HL-60 (cell line): ENCODE results near the gene FLAD1.

Experiments used
- DNase-seq, 2 experiments: peaks; one replicate each; pipeline ENCODE4 v3.0.0-alpha.2; 2010 to 2020; ENCODE audit warnings: low read depth in 1 of 2, low spot score in 1 of 2
- H3K27ac ChIP-seq: fragments of 250-450 bp; sonication (Bioruptor Pico); replicated peaks from 2 replicates; pipeline ENCODE4 v1.5.1; 2020; ENCODE audit warnings: mild to moderate bottlenecking, moderate library complexity
- H3K27me3 ChIP-seq: fragments of 250-450 bp; sonication (Bioruptor Pico); 2 replicates; pipeline ENCODE4 v1.5.1; 2021; ENCODE audit warnings: mild to moderate bottlenecking, moderate library complexity; ENCODE audit not compliant: insufficient read depth, poor library complexity, severe bottlenecking
- H3K4me3 ChIP-seq: replicated peaks from 2 replicates; pipeline ENCODE4 v1.5.1; 2011; ENCODE audit warnings: mild to moderate bottlenecking, control low read depth, low read length; ENCODE audit not compliant: insufficient read depth
- CTCF ChIP-seq: IDR thresholded peaks from one replicate; pipeline ENCODE4 v1.5.1; 2011; ENCODE audit warnings: low read length, control low read depth, inconsistent platforms; ENCODE audit not compliant: insufficient read depth
- GABPA ChIP-seq: IDR thresholded peaks from 2 replicates; pipeline ENCODE4 v1.6.1; 2012; ENCODE audit warnings: low read depth
- POLR2AphosphoS5 ChIP-seq: IDR thresholded peaks from 2 replicates; pipeline ENCODE4 v1.6.1; 2012; ENCODE audit warnings: low read depth
- REST ChIP-seq: IDR thresholded peaks from 2 replicates; pipeline ENCODE4 v1.6.1; 2012; ENCODE audit warnings: low read depth; ENCODE audit not compliant: insufficient replicate concordance
- SPI1 ChIP-seq: IDR thresholded peaks from 2 replicates; pipeline ENCODE4 v1.6.1; 2012; ENCODE audit warnings: low read depth, mild to moderate bottlenecking, borderline replicate concordance

The FLAD1 gene

GRCh38 chr1:154969860-154970452 is 13.2 kb upstream of the FLAD1 start:
- TF ChIP-seq SPI1 = no peak
- no peak for TF ChIP-seq REST
- TF ChIP-seq CTCF = no peak
- TF ChIP-seq POLR2AphosphoS5 = no peak
- TF ChIP-seq GABPA = no peak
- no peak overlapping the region for H3K4me3 ChIP-seq
- no peak for DNase-seq
- no peaks in the 10 kb centered on the region for H3K27me3 ChIP-seq
- H3K27ac ChIP-seq = no peak overlapping the region

- no peak within 1 kb of the TSS for H3K4me3 ChIP-seq
- H3K27ac ChIP-seq = no peak within 1 kb of the TSS
- DNase-seq = no peak
- TF ChIP-seq CTCF (no peak), REST (no peak)
- no peaks in the 10 kb centered on the region for H3K27me3 ChIP-seq
These were observed 12.4 kb upstream of the FLAD1 start, which contains the start of gene SHC1 for GRCh38 chr1:154970631-154971340. Gene SHC1, minus strand, starts transcription at chr1:154970747. Its CDS starts 221 bp downstream, at chr1:154970526.

- no peak for TF ChIP-seq REST
- no peak for TF ChIP-seq SPI1
- TF ChIP-seq CTCF = no peak
- TF ChIP-seq POLR2AphosphoS5 = no peak
- TF ChIP-seq GABPA = no peak
- Histone ChIP-seq H3K4me3 (no peak overlapping the region), H3K27me3 (no peaks in the 10 kb centered on the region), H3K27ac (no peak overlapping the region)
- no peak for DNase-seq
These were observed 11.7 kb upstream of the FLAD1 start for GRCh38 chr1:154971341-154971998.
